Esophagus muscularis mucosa (tissue), 3 donors: ENCODE measurements around the gene DOC2A.

Experiments used
- EP300 ChIP-seq: sonication (generic); formaldehyde crosslinking; IDR thresholded peaks from one replicate; pipeline ENCODE4 v1.6.1; 2017; ENCODE audit warnings: antibody characterized with exemption
- TF ChIP-seq, protein P1 (sequence below), 3 experiments: fragments of 200-600 bp in 2 of 3; fragments of 450-650 bp in 1 of 3; sonication (generic) in 2 of 3; IDR thresholded peaks; one replicate each; pipeline ENCODE4 v1.5.1; 2017 to 2019; ENCODE audit warnings: antibody characterized with exemption in 3 of 3, mild to moderate bottlenecking in 2 of 3, moderate library complexity in 1 of 3

DNA sequence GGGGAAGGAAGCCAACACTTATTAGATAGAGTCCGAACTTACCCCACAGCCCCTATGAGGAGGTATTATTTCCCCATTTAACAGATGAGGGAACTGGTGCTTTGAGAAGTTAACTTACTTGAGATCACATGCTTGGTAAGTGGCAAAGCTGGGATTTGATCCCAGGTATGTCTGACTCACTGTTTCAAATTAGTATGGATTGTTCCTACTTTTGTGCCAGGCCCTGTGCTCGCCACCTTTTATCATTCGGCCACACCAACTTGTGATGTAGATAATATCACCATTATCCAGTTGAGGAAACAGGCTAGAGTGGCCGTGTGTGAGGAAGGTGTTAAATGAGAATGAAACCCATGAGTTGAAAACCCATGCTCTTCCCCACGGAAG, 26.1 kb downstream of the DOC2A start:
- TF ChIP-seq EP300: no peak
- TF ChIP-seq, protein P1, sequence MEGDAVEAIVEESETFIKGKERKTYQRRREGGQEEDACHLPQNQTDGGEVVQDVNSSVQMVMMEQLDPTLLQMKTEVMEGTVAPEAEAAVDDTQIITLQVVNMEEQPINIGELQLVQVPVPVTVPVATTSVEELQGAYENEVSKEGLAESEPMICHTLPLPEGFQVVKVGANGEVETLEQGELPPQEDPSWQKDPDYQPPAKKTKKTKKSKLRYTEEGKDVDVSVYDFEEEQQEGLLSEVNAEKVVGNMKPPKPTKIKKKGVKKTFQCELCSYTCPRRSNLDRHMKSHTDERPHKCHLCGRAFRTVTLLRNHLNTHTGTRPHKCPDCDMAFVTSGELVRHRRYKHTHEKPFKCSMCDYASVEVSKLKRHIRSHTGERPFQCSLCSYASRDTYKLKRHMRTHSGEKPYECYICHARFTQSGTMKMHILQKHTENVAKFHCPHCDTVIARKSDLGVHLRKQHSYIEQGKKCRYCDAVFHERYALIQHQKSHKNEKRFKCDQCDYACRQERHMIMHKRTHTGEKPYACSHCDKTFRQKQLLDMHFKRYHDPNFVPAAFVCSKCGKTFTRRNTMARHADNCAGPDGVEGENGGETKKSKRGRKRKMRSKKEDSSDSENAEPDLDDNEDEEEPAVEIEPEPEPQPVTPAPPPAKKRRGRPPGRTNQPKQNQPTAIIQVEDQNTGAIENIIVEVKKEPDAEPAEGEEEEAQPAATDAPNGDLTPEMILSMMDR (IDR thresholded peaks at IDR 0.05): no peak
